ENCODE data around the gene MACROD2.

The MACROD2 gene

DNA sequence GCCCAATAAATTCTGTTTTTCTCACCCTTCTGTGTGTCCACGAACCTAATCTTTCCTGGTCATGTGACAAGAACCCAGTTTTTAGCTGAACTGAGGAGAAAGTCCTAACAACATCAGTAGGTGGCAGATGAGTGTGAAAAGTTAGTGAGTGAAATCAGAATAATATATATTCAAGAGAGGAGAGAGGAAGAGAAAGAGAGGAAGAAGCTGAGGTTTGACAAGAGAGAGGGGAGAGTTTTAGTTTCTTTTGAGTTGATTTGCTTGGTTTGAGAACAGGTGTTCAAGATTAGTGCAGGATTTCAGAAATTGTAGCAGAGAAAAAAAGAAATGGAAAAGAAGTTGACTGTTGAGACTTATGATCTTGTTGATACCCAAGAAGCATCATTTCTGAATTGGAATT, 1272.6 kb downstream of the MACROD2 start:
- H3K4me3 ChIP-seq (ENCODE audit: low read depth, low read length): no peak overlapping the region
- H3K36me3 ChIP-seq (ENCODE audit: control insufficient read depth in 2 of 2, insufficient read depth in 1 of 2, low read length in 2 of 2): no peaks in the 10 kb centered on the region
- ChIA-PET CTCF (interaction anchor here (0.7 kb wide), 1 partner anchor 39 kb away, joined by 3 read pairs; no protein-coding TSS in a partner anchor), POLR2A (no interaction called here)
- TF ChIP-seq, protein P1, sequence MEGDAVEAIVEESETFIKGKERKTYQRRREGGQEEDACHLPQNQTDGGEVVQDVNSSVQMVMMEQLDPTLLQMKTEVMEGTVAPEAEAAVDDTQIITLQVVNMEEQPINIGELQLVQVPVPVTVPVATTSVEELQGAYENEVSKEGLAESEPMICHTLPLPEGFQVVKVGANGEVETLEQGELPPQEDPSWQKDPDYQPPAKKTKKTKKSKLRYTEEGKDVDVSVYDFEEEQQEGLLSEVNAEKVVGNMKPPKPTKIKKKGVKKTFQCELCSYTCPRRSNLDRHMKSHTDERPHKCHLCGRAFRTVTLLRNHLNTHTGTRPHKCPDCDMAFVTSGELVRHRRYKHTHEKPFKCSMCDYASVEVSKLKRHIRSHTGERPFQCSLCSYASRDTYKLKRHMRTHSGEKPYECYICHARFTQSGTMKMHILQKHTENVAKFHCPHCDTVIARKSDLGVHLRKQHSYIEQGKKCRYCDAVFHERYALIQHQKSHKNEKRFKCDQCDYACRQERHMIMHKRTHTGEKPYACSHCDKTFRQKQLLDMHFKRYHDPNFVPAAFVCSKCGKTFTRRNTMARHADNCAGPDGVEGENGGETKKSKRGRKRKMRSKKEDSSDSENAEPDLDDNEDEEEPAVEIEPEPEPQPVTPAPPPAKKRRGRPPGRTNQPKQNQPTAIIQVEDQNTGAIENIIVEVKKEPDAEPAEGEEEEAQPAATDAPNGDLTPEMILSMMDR (tag by site-specific recombination; IDR thresholded peaks at IDR 0.05): no peak
- TF ChIP-seq SP7 (tag by site-specific recombination; IDR thresholded peaks at IDR 0.05): no peak
- TF ChIP-seq ZNF23 (tag by site-specific recombination; IDR thresholded peaks at IDR 0.05; ENCODE audit: borderline replicate concordance): no peak
- no peak for TF ChIP-seq KLF1 (tag by site-specific recombination; IDR thresholded peaks at IDR 0.05)
- TF ChIP-seq MYNN (tag by site-specific recombination; IDR thresholded peaks at IDR 0.05; ENCODE audit: borderline replicate concordance): no peak
- no peak for TF ChIP-seq ZNF350 (tag by site-specific recombination; IDR thresholded peaks at IDR 0.05)
- no peak for TF ChIP-seq HOXA7 (CRISPR knock-in tag; IDR thresholded peaks at IDR 0.05; ENCODE audit: borderline replicate concordance)
- no peaks in the 10 kb centered on the region for H3K4me1 ChIP-seq (ENCODE audit: control insufficient read depth, insufficient read depth, low read length)
- no peak overlapping the region for H3K27ac ChIP-seq (ENCODE audit: extremely low read depth, low read depth, low read length)
- H3K9me3 ChIP-seq (ENCODE audit: control insufficient read depth, insufficient read depth, low read depth, low read length): no peaks in the 10 kb centered on the region

DNA sequence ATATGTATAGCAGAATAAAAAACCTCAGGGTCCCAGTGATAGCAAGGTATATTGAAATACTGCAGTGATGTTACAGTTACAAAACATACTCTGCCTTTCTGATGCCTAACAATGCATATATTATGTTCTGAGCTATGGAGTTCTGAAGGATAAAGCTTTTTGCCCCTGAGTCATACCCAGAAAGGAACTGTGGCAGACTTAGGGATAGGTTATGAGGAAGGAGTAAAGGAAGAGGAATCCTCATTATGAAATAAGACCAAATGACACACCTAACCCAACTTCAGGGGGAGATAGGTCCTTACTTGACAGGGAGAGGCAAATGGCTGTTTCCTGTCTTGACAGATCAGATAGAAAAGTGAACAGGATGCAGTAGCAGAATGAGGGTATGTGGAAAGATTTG, 1282.7 kb downstream of the MACROD2 start:
- Histone ChIP-seq H3K4me1 (ENCODE audit: control insufficient read depth, insufficient read depth, low read length) (no peaks in the 10 kb centered on the region), H3K36me3 (ENCODE audit: control insufficient read depth in 2 of 2, insufficient read depth in 1 of 2, low read length in 2 of 2) (no peaks in the 10 kb centered on the region), H3K9me3 (ENCODE audit: control insufficient read depth, insufficient read depth, low read depth, low read length) (no peaks in the 10 kb centered on the region), H3K27ac (ENCODE audit: extremely low read depth, low read depth, low read length) (no peak overlapping the region), H3K4me3 (ENCODE audit: low read depth, low read length) (no peak overlapping the region)
- POLR2A ChIA-PET: no interaction called here
- CTCF ChIA-PET: no interaction called here
- no peak for TF ChIP-seq ZNF174 (tag by site-specific recombination; IDR thresholded peaks at IDR 0.05)
- TF ChIP-seq ZNF114 (tag by site-specific recombination; IDR thresholded peaks at IDR 0.05): no peak
- TF ChIP-seq ZNF701 (tag by site-specific recombination; IDR thresholded peaks at IDR 0.05): no peak
- no peak for TF ChIP-seq ZNF239 (tag by site-specific recombination; IDR thresholded peaks at IDR 0.05)
- TF ChIP-seq, protein P2, sequence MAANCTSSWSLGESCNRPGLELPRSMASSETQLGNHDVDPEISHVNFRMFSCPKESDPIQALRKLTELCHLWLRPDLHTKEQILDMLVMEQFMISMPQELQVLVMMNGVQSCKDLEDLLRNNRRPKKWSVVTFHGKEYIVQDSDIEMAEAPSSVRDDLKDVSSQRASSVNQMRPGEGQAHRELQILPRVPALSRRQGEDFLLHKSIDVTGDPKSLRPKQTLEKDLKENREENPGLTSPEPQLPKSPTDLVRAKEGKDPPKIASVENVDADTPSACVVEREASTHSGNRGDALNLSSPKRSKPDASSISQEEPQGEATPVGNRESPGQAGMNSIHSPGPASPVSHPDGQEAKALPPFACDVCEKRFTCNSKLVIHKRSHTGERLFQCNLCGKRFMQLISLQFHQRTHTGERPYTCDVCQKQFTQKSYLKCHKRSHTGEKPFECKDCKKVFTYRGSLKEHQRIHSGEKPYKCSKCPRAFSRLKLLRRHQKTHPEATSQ (tag by site-specific recombination; IDR thresholded peaks at IDR 0.05): no peak
- TF ChIP-seq, protein P3, sequence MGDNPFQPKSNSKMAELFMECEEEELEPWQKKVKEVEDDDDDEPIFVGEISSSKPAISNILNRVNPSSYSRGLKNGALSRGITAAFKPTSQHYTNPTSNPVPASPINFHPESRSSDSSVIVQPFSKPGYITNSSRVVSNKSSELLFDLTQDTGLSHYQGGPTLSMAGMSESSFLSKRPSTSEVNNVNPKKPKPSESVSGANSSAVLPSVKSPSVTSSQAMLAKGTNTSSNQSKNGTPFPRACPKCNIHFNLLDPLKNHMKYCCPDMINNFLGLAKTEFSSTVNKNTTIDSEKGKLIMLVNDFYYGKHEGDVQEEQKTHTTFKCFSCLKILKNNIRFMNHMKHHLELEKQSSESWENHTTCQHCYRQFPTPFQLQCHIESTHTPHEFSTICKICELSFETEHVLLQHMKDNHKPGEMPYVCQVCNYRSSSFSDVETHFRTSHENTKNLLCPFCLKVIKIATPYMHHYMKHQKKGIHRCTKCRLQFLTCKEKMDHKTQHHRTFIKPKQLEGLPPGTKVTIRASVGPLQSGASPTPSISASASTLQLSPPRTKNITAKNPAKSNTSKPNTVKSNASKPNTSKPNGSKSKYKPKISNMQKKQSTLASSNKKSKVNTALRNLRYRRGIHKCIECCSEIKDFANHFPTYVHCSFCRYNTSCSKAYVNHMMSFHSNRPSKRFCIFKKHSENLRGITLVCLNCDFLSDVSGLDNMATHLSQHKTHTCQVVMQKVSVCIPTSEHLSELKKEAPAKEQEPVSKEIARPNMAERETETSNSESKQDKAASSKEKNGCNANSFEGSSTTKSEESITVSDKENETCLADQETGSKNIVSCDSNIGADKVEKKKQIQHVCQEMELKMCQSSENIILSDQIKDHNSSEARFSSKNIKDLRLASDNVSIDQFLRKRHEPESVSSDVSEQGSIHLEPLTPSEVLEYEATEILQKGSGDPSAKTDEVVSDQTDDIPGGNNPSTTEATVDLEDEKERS (tag by site-specific recombination; IDR thresholded peaks at IDR 0.05): no peak
- TF ChIP-seq, protein P4, sequence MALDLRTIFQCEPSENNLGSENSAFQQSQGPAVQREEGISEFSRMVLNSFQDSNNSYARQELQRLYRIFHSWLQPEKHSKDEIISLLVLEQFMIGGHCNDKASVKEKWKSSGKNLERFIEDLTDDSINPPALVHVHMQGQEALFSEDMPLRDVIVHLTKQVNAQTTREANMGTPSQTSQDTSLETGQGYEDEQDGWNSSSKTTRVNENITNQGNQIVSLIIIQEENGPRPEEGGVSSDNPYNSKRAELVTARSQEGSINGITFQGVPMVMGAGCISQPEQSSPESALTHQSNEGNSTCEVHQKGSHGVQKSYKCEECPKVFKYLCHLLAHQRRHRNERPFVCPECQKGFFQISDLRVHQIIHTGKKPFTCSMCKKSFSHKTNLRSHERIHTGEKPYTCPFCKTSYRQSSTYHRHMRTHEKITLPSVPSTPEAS (tag by site-specific recombination; IDR thresholded peaks at IDR 0.05): no peak
- TF ChIP-seq ZNF211 (tag by site-specific recombination; IDR thresholded peaks at IDR 0.05; ENCODE audit: low read depth): no peak

DNA sequence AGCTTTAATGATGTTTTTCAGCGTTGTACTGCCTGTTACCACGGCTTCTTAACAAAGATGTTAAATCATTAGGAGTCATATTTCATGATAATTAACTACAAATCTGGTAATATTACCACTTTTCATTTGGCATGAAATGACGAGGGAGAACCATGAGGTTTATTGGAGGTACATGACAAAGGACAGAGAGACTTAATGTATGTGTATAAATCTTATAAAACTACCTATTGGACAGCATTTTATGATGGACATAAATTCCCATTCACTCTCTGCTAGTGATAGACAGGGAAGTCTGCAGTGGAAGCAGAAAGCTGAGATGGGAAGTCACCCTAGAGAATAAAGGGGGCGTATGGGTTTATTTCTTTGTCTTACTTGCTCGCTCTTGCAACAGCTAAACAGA, 1292.0 kb downstream of the MACROD2 start:
- H3K9me3 ChIP-seq (ENCODE audit: control insufficient read depth, insufficient read depth, low read depth, low read length): no peaks in the 10 kb centered on the region
- TF ChIP-seq, protein P5, sequence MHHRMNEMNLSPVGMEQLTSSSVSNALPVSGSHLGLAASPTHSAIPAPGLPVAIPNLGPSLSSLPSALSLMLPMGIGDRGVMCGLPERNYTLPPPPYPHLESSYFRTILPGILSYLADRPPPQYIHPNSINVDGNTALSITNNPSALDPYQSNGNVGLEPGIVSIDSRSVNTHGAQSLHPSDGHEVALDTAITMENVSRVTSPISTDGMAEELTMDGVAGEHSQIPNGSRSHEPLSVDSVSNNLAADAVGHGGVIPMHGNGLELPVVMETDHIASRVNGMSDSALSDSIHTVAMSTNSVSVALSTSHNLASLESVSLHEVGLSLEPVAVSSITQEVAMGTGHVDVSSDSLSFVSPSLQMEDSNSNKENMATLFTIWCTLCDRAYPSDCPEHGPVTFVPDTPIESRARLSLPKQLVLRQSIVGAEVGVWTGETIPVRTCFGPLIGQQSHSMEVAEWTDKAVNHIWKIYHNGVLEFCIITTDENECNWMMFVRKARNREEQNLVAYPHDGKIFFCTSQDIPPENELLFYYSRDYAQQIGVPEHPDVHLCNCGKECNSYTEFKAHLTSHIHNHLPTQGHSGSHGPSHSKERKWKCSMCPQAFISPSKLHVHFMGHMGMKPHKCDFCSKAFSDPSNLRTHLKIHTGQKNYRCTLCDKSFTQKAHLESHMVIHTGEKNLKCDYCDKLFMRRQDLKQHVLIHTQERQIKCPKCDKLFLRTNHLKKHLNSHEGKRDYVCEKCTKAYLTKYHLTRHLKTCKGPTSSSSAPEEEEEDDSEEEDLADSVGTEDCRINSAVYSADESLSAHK (tag by site-specific recombination; IDR thresholded peaks at IDR 0.05): peak; percentile 37; the same call in 1 of the 2 replicates
- TF ChIP-seq, protein P6, sequence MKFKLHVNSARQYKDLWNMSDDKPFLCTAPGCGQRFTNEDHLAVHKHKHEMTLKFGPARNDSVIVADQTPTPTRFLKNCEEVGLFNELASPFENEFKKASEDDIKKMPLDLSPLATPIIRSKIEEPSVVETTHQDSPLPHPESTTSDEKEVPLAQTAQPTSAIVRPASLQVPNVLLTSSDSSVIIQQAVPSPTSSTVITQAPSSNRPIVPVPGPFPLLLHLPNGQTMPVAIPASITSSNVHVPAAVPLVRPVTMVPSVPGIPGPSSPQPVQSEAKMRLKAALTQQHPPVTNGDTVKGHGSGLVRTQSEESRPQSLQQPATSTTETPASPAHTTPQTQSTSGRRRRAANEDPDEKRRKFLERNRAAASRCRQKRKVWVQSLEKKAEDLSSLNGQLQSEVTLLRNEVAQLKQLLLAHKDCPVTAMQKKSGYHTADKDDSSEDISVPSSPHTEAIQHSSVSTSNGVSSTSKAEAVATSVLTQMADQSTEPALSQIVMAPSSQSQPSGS (tag by site-specific recombination; IDR thresholded peaks at IDR 0.05; ENCODE audit: low read depth): no peak
- TF ChIP-seq FEZF1 (tag by site-specific recombination; IDR thresholded peaks at IDR 0.05): 0 out of 2 replicates have a peak, but pooled peaks have one; percentile 20
- ChIA-PET POLR2A (no interaction called here), CTCF (no interaction called here)
- H3K4me3 ChIP-seq (ENCODE audit: low read depth, low read length): no peak overlapping the region
- H3K36me3 ChIP-seq (ENCODE audit: control insufficient read depth in 2 of 2, insufficient read depth in 1 of 2, low read length in 2 of 2): no peaks in the 10 kb centered on the region
- H3K4me1 ChIP-seq (ENCODE audit: control insufficient read depth, insufficient read depth, low read length): no peaks in the 10 kb centered on the region
- H3K27ac ChIP-seq (ENCODE audit: extremely low read depth, low read depth, low read length): no peak overlapping the region
